ENCODE measurements around the gene TCEANC2. TPM values are rescaled to one million over a fixed set of nuclear protein-coding genes. Genes with fewer than 3 reads are reported as not detected.

The TCEANC2 gene
- total and polyA plus RNA-seq, 2 experiments from 2014 or later, result 6.0 to 6.3 TPM

- DNase-seq (ENCODE audit: low spot score) (no peak), ATAC-seq (no peak)
- no peak overlapping the region for H3K27ac Mint-ChIP-seq
- Histone ChIP-seq H3K4me2 (no peak overlapping the region), H4K20me1 (replicated peaks; ENCODE audit: insufficient read depth) (no peaks in the 10 kb centered on the region), H3K79me2 (replicated peaks; ENCODE audit: insufficient read depth) (no peaks in the 10 kb centered on the region), H3K27me3 (ENCODE audit: insufficient read depth) (no peaks in the 10 kb centered on the region), H3K27ac (ENCODE audit: low read depth) (no peak overlapping the region), H2AFZ (no peak overlapping the region), H3K9me2 (ENCODE audit: insufficient read depth) (no peaks in the 10 kb centered on the region), H3K4me3 (no peak overlapping the region), H3K36me3 (ENCODE audit: insufficient read depth) (no peaks in the 10 kb centered on the region), H3F3A (replicated peaks; ENCODE audit: low read depth) (no peaks in the 10 kb centered on the region), H3K4me1 (ENCODE audit: insufficient read depth) (no peaks in the 10 kb centered on the region; the same call in 1 of the 2 replicates)
- TF ChIP-seq ZNF114 (CRISPR knock-in tag; IDR thresholded peaks at IDR 0.05) (no peak), CREB1 (CRISPR knock-in tag; IDR thresholded peaks at IDR 0.05; ENCODE audit: low read depth) (no peak), EZH2phosphoT487 (IDR thresholded peaks at IDR 0.05; ENCODE audit: unreplicated experiment) (no peak), STAT1 (IDR thresholded peaks at IDR 0.05; ENCODE audit: unreplicated experiment) (no peak), ETS1 (IDR thresholded peaks at IDR 0.05) (no peak), JUNB (IDR thresholded peaks at IDR 0.05; ENCODE audit: unreplicated experiment) (no peak), CTCF (conservative IDR thresholded peaks at IDR 0.05; ENCODE audit: low read depth in 2 of 2) (no peak), ZNF462 (CRISPR knock-in tag; IDR thresholded peaks at IDR 0.05) (no peak), ZNF331 (CRISPR knock-in tag; IDR thresholded peaks at IDR 0.05; ENCODE audit: low read depth) (no peak)
- no peak overlapping the region for H3K4me3 Mint-ChIP-seq
- peaks cover 7% of the 10 kb centered on the region; the same call in 2 of the 3 replicates for H3K4me1 Mint-ChIP-seq
- H3K27me3 Mint-ChIP-seq (ENCODE audit: insufficient read depth, low read depth, poor library complexity), result no peaks in the 10 kb centered on the region
- no peaks in the 10 kb centered on the region for H3K36me3 Mint-ChIP-seq (ENCODE audit: low read depth)
- no peaks in the 10 kb centered on the region for H3K9me3 Mint-ChIP-seq
These were observed 27.2 kb downstream of the TCEANC2 start for GRCh38 chr1:54080598-54081049.
